HCT116 (cell line): Measurements from ENCODE around the gene CDC42SE2.

Experiments used
- CEBPB ChIP-seq: IDR thresholded peaks from 2 replicates; pipeline ENCODE4 v1.6.1; 2012; ENCODE audit warnings: low read depth
- EZH2 ChIP-seq: fragments of 200-600 bp; sonication (generic); IDR thresholded peaks from 2 replicates; pipeline ENCODE4 v1.6.1; 2017; ENCODE audit warnings: antibody characterized with exemption, mixed run types
- EZH2phosphoT487 ChIP-seq: fragments of 200-600 bp; IDR thresholded peaks from 2 replicates; pipeline ENCODE4 v1.6.1; 2018; ENCODE audit warnings: antibody characterized with exemption, borderline replicate concordance
- FOSL1 ChIP-seq: IDR thresholded peaks from 2 replicates; pipeline ENCODE4 v1.6.1; 2012; ENCODE audit warnings: low read depth
- POLR2A ChIP-seq: IDR thresholded peaks from 2 replicates; pipeline ENCODE4 v1.7.0; 2011; ENCODE audit warnings: borderline replicate concordance; ENCODE audit not compliant: insufficient read depth, insufficient read length; ENCODE audit errors: extremely low read depth
- POLR2AphosphoS5 ChIP-seq: IDR thresholded peaks from 2 replicates; pipeline ENCODE4 v1.6.1; 2011; ENCODE audit warnings: mild to moderate bottlenecking, low read depth, low read length, moderate library complexity
- SP1 ChIP-seq: IDR thresholded peaks from 2 replicates; pipeline ENCODE4 v1.6.1; 2012; ENCODE audit warnings: low read depth
- TCF7L2 ChIP-seq: IDR thresholded peaks from 2 replicates; pipeline ENCODE4 v1.7.0; 2011; ENCODE audit warnings: borderline replicate concordance, inconsistent platforms; ENCODE audit not compliant: insufficient read depth, insufficient read length; ENCODE audit errors: extremely low read depth
- TF ChIP-seq, protein P1 (sequence below), 3 experiments: fragments of 200-600 bp in 1 of 3; sonication (generic) in 1 of 3; IDR thresholded peaks in 2 of 3; conservative IDR thresholded peaks in 1 of 3; 2 replicates each; pipeline ENCODE4 v1.5.1; 2012 to 2017; ENCODE audit warnings: low read depth in 2 of 3, low read length in 2 of 3, antibody characterized with exemption in 1 of 3, borderline replicate concordance in 1 of 3, control low read depth in 1 of 3, mild to moderate bottlenecking in 1 of 3, mixed read lengths in 1 of 3, mixed run types in 1 of 3, moderate library complexity in 1 of 3; ENCODE audit not compliant: insufficient read depth in 1 of 3
- TF ChIP-seq, protein P2 (sequence below): IDR thresholded peaks from 2 replicates; pipeline ENCODE4 v1.6.1; 2012; ENCODE audit warnings: low read depth

DNA sequence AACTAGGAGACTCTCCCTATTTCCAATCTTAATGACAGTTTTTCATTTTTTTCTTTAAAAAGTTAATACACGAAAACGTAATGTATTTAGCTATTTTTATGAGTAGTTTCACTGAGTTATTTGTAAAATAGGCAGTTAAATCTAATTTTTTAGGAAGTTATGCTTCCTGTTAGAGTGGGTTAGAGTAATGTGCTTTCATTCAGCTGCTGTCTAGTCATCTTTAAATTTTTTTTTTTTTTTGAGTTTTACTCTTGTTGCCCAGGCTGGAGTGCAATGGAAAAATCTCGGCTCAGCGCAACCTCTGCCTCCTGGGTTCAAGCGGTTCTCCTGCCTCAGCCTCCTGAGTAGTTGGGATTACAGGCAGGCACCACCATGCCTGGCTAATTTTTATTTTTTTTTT lies 34.0 kb downstream of the CDC42SE2 start:
- TF ChIP-seq, protein P1, sequence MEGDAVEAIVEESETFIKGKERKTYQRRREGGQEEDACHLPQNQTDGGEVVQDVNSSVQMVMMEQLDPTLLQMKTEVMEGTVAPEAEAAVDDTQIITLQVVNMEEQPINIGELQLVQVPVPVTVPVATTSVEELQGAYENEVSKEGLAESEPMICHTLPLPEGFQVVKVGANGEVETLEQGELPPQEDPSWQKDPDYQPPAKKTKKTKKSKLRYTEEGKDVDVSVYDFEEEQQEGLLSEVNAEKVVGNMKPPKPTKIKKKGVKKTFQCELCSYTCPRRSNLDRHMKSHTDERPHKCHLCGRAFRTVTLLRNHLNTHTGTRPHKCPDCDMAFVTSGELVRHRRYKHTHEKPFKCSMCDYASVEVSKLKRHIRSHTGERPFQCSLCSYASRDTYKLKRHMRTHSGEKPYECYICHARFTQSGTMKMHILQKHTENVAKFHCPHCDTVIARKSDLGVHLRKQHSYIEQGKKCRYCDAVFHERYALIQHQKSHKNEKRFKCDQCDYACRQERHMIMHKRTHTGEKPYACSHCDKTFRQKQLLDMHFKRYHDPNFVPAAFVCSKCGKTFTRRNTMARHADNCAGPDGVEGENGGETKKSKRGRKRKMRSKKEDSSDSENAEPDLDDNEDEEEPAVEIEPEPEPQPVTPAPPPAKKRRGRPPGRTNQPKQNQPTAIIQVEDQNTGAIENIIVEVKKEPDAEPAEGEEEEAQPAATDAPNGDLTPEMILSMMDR (IDR thresholded peaks at IDR 0.05 in 2 of 3, conservative IDR thresholded peaks at IDR 0.05 in 1 of 3; ENCODE audit: borderline replicate concordance in 1 of 3, insufficient read depth in 1 of 3, low read depth in 2 of 3, low read length in 2 of 3) = no peak
- TF ChIP-seq, protein P2, sequence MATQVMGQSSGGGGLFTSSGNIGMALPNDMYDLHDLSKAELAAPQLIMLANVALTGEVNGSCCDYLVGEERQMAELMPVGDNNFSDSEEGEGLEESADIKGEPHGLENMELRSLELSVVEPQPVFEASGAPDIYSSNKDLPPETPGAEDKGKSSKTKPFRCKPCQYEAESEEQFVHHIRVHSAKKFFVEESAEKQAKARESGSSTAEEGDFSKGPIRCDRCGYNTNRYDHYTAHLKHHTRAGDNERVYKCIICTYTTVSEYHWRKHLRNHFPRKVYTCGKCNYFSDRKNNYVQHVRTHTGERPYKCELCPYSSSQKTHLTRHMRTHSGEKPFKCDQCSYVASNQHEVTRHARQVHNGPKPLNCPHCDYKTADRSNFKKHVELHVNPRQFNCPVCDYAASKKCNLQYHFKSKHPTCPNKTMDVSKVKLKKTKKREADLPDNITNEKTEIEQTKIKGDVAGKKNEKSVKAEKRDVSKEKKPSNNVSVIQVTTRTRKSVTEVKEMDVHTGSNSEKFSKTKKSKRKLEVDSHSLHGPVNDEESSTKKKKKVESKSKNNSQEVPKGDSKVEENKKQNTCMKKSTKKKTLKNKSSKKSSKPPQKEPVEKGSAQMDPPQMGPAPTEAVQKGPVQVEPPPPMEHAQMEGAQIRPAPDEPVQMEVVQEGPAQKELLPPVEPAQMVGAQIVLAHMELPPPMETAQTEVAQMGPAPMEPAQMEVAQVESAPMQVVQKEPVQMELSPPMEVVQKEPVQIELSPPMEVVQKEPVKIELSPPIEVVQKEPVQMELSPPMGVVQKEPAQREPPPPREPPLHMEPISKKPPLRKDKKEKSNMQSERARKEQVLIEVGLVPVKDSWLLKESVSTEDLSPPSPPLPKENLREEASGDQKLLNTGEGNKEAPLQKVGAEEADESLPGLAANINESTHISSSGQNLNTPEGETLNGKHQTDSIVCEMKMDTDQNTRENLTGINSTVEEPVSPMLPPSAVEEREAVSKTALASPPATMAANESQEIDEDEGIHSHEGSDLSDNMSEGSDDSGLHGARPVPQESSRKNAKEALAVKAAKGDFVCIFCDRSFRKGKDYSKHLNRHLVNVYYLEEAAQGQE = no peak
- no peak for TF ChIP-seq TCF7L2
- TF ChIP-seq POLR2AphosphoS5 = no peak
- TF ChIP-seq EZH2phosphoT487 = no peak
- TF ChIP-seq POLR2A = no peak
- TF ChIP-seq EZH2 = no peak
- no peak for TF ChIP-seq CEBPB
- no peak for TF ChIP-seq FOSL1
- TF ChIP-seq SP1 = no peak
